ENCODE results near the gene KCNQ2. TPM values are rescaled to one million over a fixed set of nuclear protein-coding genes. Genes with fewer than 3 reads are reported as not detected.

The KCNQ2 gene
- total RNA-seq, 1 donor from 2014 or later = 39.5 TPM

GRCh38 chr20:63375438-63375837 lies 97.0 kb downstream of the KCNQ2 start:
- TF ChIP-seq CTCF (IDR thresholded peaks at IDR 0.05) (no peak), EZH2 (IDR thresholded peaks at IDR 0.05) (no peak), EZH2phosphoT487 (IDR thresholded peaks at IDR 0.05) (no peak)
- H3K27ac ChIP-seq = no peak overlapping the region
- Mint-ChIP-seq H3K4me3 (no peak overlapping the region), H3K4me1 (peaks cover 40% of the 10 kb centered on the region), H3K27ac (no peak overlapping the region), H3K27me3 (ENCODE audit: insufficient read depth, low read depth) (peaks cover 14% of the 10 kb centered on the region), H3K36me3 (no peaks in the 10 kb centered on the region), H3K9me3 (no peaks in the 10 kb centered on the region)
- H3K9ac ChIP-seq = no peak overlapping the region
- H3K4me3 ChIP-seq = no peak overlapping the region
- no peaks in the 10 kb centered on the region for H3K9me3 ChIP-seq (ENCODE audit: low read depth)
- H2AFZ ChIP-seq (replicated peaks) = no peak overlapping the region
- no peak overlapping the region for H3K4me2 ChIP-seq
- no peaks in the 10 kb centered on the region for H3K36me3 ChIP-seq
- peaks cover 18% of the 10 kb centered on the region for H4K20me1 ChIP-seq (ENCODE audit: low read depth)
- no peaks in the 10 kb centered on the region for H3K27me3 ChIP-seq
- H3K4me1 ChIP-seq = peaks cover 21% of the 10 kb centered on the region
- peaks cover 12% of the 10 kb centered on the region for H3F3A ChIP-seq (ENCODE audit: low read depth)
- DNase-seq (ENCODE audit: low spot score) = no peak
- H3K79me2 ChIP-seq (ENCODE audit: low read depth) = no peaks in the 10 kb centered on the region

- H3K4me3 ChIP-seq = no peak overlapping the region
- no peak overlapping the region for H3K4me3 Mint-ChIP-seq
- no peaks in the 10 kb centered on the region for H3K9me3 Mint-ChIP-seq
- no peak for DNase-seq (ENCODE audit: low spot score)
- H3K27ac Mint-ChIP-seq = no peak overlapping the region
- no peaks in the 10 kb centered on the region for H3K79me2 ChIP-seq (ENCODE audit: low read depth)
- no peak overlapping the region for H3K4me2 ChIP-seq
- peaks cover 36% of the 10 kb centered on the region for H3K4me1 Mint-ChIP-seq
- H3K4me1 ChIP-seq = peaks cover 21% of the 10 kb centered on the region
- H3K36me3 Mint-ChIP-seq = no peaks in the 10 kb centered on the region
- H3K9ac ChIP-seq = no peak overlapping the region
- H3K27ac ChIP-seq = no peak overlapping the region
- peaks cover 12% of the 10 kb centered on the region for H3F3A ChIP-seq (ENCODE audit: low read depth)
- H2AFZ ChIP-seq (replicated peaks) = no peak overlapping the region
- H3K27me3 ChIP-seq = no peaks in the 10 kb centered on the region
- H4K20me1 ChIP-seq (ENCODE audit: low read depth) = peaks cover 18% of the 10 kb centered on the region
- no peaks in the 10 kb centered on the region for H3K9me3 ChIP-seq (ENCODE audit: low read depth)
- TF ChIP-seq CTCF (IDR thresholded peaks at IDR 0.05) = no peak
- TF ChIP-seq EZH2 (IDR thresholded peaks at IDR 0.05) = no peak
- TF ChIP-seq EZH2phosphoT487 (IDR thresholded peaks at IDR 0.05) = no peak
- H3K36me3 ChIP-seq = no peaks in the 10 kb centered on the region
- H3K27me3 Mint-ChIP-seq (ENCODE audit: insufficient read depth, low read depth) = peaks cover 14% of the 10 kb centered on the region
These were observed 98.0 kb downstream of the KCNQ2 start for GRCh38 chr20:63374504-63374903.

GRCh38 chr20:63373996-63374395 lies 98.5 kb downstream of the KCNQ2 start:
- H3K9me3 Mint-ChIP-seq = no peaks in the 10 kb centered on the region
- Histone ChIP-seq H4K20me1 (ENCODE audit: low read depth) (peaks cover 16% of the 10 kb centered on the region), H3K79me2 (ENCODE audit: low read depth) (no peaks in the 10 kb centered on the region), H3K4me1 (peaks cover 21% of the 10 kb centered on the region), H3K4me2 (no peak overlapping the region), H3K9me3 (ENCODE audit: low read depth) (no peaks in the 10 kb centered on the region), H3K27ac (no peak overlapping the region), H3K9ac (no peak overlapping the region), H3K4me3 (no peak overlapping the region), H3F3A (ENCODE audit: low read depth) (peaks cover 12% of the 10 kb centered on the region), H3K27me3 (no peaks in the 10 kb centered on the region), H2AFZ (replicated peaks) (no peak overlapping the region), H3K36me3 (no peaks in the 10 kb centered on the region)
- no peak for TF ChIP-seq EZH2phosphoT487 (IDR thresholded peaks at IDR 0.05)
- no peak for TF ChIP-seq CTCF (IDR thresholded peaks at IDR 0.05)
- no peak for TF ChIP-seq EZH2 (IDR thresholded peaks at IDR 0.05)
- H3K4me1 Mint-ChIP-seq = peaks cover 35% of the 10 kb centered on the region
- H3K36me3 Mint-ChIP-seq = no peaks in the 10 kb centered on the region
- peaks cover 14% of the 10 kb centered on the region for H3K27me3 Mint-ChIP-seq (ENCODE audit: insufficient read depth, low read depth)
- H3K27ac Mint-ChIP-seq = no peak overlapping the region
- no peak for DNase-seq (ENCODE audit: low spot score)
- no peak overlapping the region for H3K4me3 Mint-ChIP-seq
